Muscle layer of duodenum (tissue), 2 donors: ENCODE results near the gene SLC35E2B.

Experiments
- H3K27ac ChIP-seq: one replicate; pipeline ENCODE4 v1.7.0; 2013; ENCODE audit warnings: mild to moderate bottlenecking, low read length
- H3K27me3 ChIP-seq: one replicate; pipeline ENCODE4 v1.7.0; 2013; ENCODE audit warnings: low read depth, mild to moderate bottlenecking, control low read depth, low read length
- H3K36me3 ChIP-seq, 2 donors: one replicate each; pipeline ENCODE4 v1.7.0; 2013; ENCODE audit warnings: low read length in 2 of 2, control low read depth in 1 of 2, mild to moderate bottlenecking in 1 of 2; ENCODE audit not compliant: insufficient read depth in 2 of 2, control insufficient read depth in 1 of 2
- H3K4me1 ChIP-seq, 2 donors: one replicate each; pipeline ENCODE4 v1.7.0; 2013; ENCODE audit warnings: low read length in 2 of 2, mild to moderate bottlenecking in 2 of 2, control low read depth in 1 of 2, moderate library complexity in 1 of 2; ENCODE audit not compliant: insufficient read depth in 2 of 2, control insufficient read depth in 1 of 2
- H3K4me3 ChIP-seq, 2 donors: one replicate each; pipeline ENCODE4 v1.7.0; 2013; ENCODE audit warnings: low read length in 2 of 2, low read depth in 1 of 2, mild to moderate bottlenecking in 1 of 2
- H3K9me3 ChIP-seq, 2 donors: one replicate each; pipeline ENCODE4 v1.7.0; 2013; ENCODE audit warnings: low read length in 2 of 2, control low read depth in 1 of 2, mild to moderate bottlenecking in 1 of 2; ENCODE audit not compliant: control insufficient read depth in 1 of 2
- donor health status: healthy.

The SLC35E2B gene

GRCh38 chr1:1624443-1625403, 67.9 kb downstream of the SLC35E2B start:
- H3K4me1 ChIP-seq = no peaks in the 10 kb centered on the region
- H3K36me3 ChIP-seq = peaks cover 0 to 29% of the 10 kb centered on the region in 2 donors
- H3K27ac ChIP-seq = no peak overlapping the region
- H3K9me3 ChIP-seq = no peaks in the 10 kb centered on the region
- H3K27me3 ChIP-seq = no peaks in the 10 kb centered on the region
- no peak overlapping the region for H3K4me3 ChIP-seq

DNA sequence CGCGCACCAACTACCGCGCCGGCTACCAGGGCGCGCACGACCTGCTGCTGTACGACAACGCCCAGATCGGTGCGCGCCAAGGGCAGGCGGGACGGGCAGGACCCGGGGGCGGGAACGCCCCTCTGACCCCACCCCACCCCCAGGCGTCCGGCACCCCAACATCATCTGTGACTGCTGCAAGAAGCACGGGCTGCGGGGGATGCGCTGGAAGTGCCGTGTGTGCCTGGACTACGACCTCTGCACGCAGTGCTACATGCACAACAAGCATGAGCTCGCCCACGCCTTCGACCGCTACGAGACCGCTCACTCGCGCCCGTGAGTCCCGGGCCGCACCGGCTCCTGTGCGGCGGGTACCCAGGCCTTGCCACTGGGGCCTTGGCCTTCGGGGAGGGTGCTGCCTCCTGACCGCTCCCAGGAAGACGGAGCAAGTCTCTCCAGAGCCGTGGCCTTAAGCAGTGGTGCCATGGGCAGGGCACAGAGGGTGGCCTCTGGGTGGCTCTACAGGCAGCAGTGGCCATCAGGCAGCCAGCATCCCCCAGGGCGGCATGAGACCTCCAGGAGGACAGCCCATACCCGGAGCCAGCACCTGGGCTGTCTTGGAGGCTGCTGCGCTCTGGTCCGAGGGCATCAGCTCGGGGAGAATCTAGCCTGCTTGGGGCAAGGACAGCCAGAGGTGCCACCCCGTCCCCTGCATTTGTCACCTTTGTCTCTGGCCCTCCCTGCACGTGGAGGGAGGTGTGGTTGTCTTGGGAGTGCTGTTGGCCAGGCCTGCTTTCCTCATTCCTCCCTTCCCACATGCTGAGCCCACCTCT, 68.8 kb downstream of the SLC35E2B start:
- Histone ChIP-seq H3K27me3 (no peaks in the 10 kb centered on the region), H3K4me3 (no peak overlapping the region), H3K9me3 (no peaks in the 10 kb centered on the region), H3K27ac (no peak overlapping the region), H3K36me3 (peaks cover 0 to 25% of the 10 kb centered on the region in 2 donors), H3K4me1 (no peaks in the 10 kb centered on the region)

GRCh38 chr1:1623181-1623630, 69.4 kb downstream of the SLC35E2B start:
- H3K4me3 ChIP-seq = no peak overlapping the region
- H3K27ac ChIP-seq = no peak overlapping the region
- H3K27me3 ChIP-seq = no peaks in the 10 kb centered on the region
- no peaks in the 10 kb centered on the region for H3K9me3 ChIP-seq
- peaks cover 0 to 19% of the 10 kb centered on the region in 2 donors for H3K36me3 ChIP-seq
- H3K4me1 ChIP-seq = no peaks in the 10 kb centered on the region

- Histone ChIP-seq H3K9me3 (no peaks in the 10 kb centered on the region), H3K4me1 (no peaks in the 10 kb centered on the region), H3K4me3 (no peak overlapping the region), H3K36me3 (peaks cover 4 to 18% of the 10 kb centered on the region in 2 donors), H3K27me3 (no peaks in the 10 kb centered on the region), H3K27ac (no peak overlapping the region)
These were observed 69.9 kb downstream of the SLC35E2B start for GRCh38 chr1:1622788-1623094.

GRCh38 chr1:1622010-1622787, 70.4 kb downstream of the SLC35E2B start:
- H3K4me1 ChIP-seq = peaks cover 0 to 4% of the 10 kb centered on the region in 2 donors
- no peak overlapping the region for H3K4me3 ChIP-seq
- no peak overlapping the region for H3K27ac ChIP-seq
- H3K36me3 ChIP-seq = peaks cover 7 to 14% of the 10 kb centered on the region in 2 donors
- no peaks in the 10 kb centered on the region for H3K9me3 ChIP-seq
- H3K27me3 ChIP-seq = no peaks in the 10 kb centered on the region

GRCh38 chr1:1621173-1622009, 71.2 kb downstream of the SLC35E2B start:
- Histone ChIP-seq H3K9me3 (no peaks in the 10 kb centered on the region), H3K36me3 (peaks cover 7 to 14% of the 10 kb centered on the region in 2 donors), H3K27me3 (no peaks in the 10 kb centered on the region), H3K4me3 (no peak overlapping the region), H3K4me1 (peaks cover 0 to 12% of the 10 kb centered on the region in 2 donors), H3K27ac (no peak overlapping the region)

- H3K36me3 ChIP-seq = peaks cover 7 to 18% of the 10 kb centered on the region in 2 donors
- peaks cover 0 to 15% of the 10 kb centered on the region in 2 donors for H3K4me1 ChIP-seq
- no peaks in the 10 kb centered on the region for H3K27me3 ChIP-seq
- no peaks in the 10 kb centered on the region for H3K9me3 ChIP-seq
- no peak overlapping the region for H3K27ac ChIP-seq
- H3K4me3 ChIP-seq = no peak overlapping the region
These were observed 72.0 kb downstream of the SLC35E2B start for GRCh38 chr1:1620433-1621139.

- no peak overlapping the region for H3K4me3 ChIP-seq
- H3K9me3 ChIP-seq = no peaks in the 10 kb centered on the region
- H3K27me3 ChIP-seq = no peaks in the 10 kb centered on the region
- H3K36me3 ChIP-seq = peaks cover 7 to 21% of the 10 kb centered on the region in 2 donors
- H3K4me1 ChIP-seq = peaks cover 0 to 15% of the 10 kb centered on the region in 2 donors
- no peak overlapping the region for H3K27ac ChIP-seq
These were observed 72.7 kb downstream of the SLC35E2B start for GRCh38 chr1:1619917-1620361.

- H3K4me1 ChIP-seq = peaks cover 6 to 27% of the 10 kb centered on the region in 2 donors
These were observed 74.1 kb downstream of the SLC35E2B start for GRCh38 chr1:1618396-1619068.

More at GRCh38 chr1:1618396-1619068, 74.1 kb downstream of the SLC35E2B start:
- H3K36me3 ChIP-seq = peaks cover 7 to 12% of the 10 kb centered on the region in 2 donors
- no peaks in the 10 kb centered on the region for H3K9me3 ChIP-seq
- H3K27ac ChIP-seq = no peak overlapping the region
- H3K27me3 ChIP-seq = no peaks in the 10 kb centered on the region
- no peak overlapping the region for H3K4me3 ChIP-seq
